ENCODE data around the gene SLC25A1.

- TF ChIP-seq REST (IDR thresholded peaks at IDR 0.05; ENCODE audit: low read depth, low read length) (no peak), NRF1 (IDR thresholded peaks at IDR 0.05; ENCODE audit: low read depth, low read length) (no peak), CTCF (IDR thresholded peaks at IDR 0.05) (no peak), EP300 (IDR thresholded peaks at IDR 0.05; ENCODE audit: borderline replicate concordance in 1 of 2, low read depth in 1 of 2, low read length in 1 of 2) (no peak), SMC3 (IDR thresholded peaks at IDR 0.05; ENCODE audit: low read depth, low read length) (no peak), CHD2 (IDR thresholded peaks at IDR 0.05; ENCODE audit: low read length, partially characterized antibody) (no peak), YY1 (IDR thresholded peaks at IDR 0.05; ENCODE audit: low read depth) (no peak), USF1 (IDR thresholded peaks at IDR 0.05; ENCODE audit: borderline replicate concordance, low read depth) (no peak), POLR2AphosphoS5 (IDR thresholded peaks at IDR 0.05; ENCODE audit: low read depth, low read length) (no peak), ZBTB33 (IDR thresholded peaks at IDR 0.05; ENCODE audit: borderline replicate concordance, low read depth) (no peak), TAF1 (IDR thresholded peaks at IDR 0.05; ENCODE audit: borderline replicate concordance, low read depth, low read length) (no peak), RXRA (IDR thresholded peaks at IDR 0.05; ENCODE audit: borderline replicate concordance, low read depth) (no peak), USF2 (IDR thresholded peaks at IDR 0.05; ENCODE audit: borderline replicate concordance, low read depth, low read length) (no peak)
Observed at GRCh38 chr22:19210188-19210587, 31.7 kb upstream of the SLC25A1 start.
